GM12892 (cell line): ENCODE data around the gene HINT3.

Source experiments
- POLR2A ChIP-seq: IDR thresholded peaks from 2 replicates; pipeline ENCODE4 v1.6.1; 2011; ENCODE audit warnings: low read depth, low read length, control low read depth
- POLR2AphosphoS5 ChIP-seq: IDR thresholded peaks from 2 replicates; pipeline ENCODE4 v1.6.1; 2011; ENCODE audit warnings: low read depth, low read length, control low read depth
- TAF1 ChIP-seq: IDR thresholded peaks from 2 replicates; pipeline ENCODE4 v1.6.1; 2011; ENCODE audit warnings: low read depth, mild to moderate bottlenecking, control low read depth, low read length, borderline replicate concordance

GRCh38 chr6:125987026-125987617 is 30.6 kb downstream of the HINT3 start:
- TF ChIP-seq POLR2AphosphoS5 (no peak), POLR2A (no peak), TAF1 (no peak)
